ENCODE data around the gene PHTF2.
"Not testable (repeated sequence)": the region's sequence is repeated elsewhere in the genome, so short reads cannot be mapped to it uniquely, and the experiment has no call there.

Gene PHTF2

GRCh38 chr7:77831953-77832352 is 33.4 kb downstream of the PHTF2 start:
- no peak for DNase-seq

DNA sequence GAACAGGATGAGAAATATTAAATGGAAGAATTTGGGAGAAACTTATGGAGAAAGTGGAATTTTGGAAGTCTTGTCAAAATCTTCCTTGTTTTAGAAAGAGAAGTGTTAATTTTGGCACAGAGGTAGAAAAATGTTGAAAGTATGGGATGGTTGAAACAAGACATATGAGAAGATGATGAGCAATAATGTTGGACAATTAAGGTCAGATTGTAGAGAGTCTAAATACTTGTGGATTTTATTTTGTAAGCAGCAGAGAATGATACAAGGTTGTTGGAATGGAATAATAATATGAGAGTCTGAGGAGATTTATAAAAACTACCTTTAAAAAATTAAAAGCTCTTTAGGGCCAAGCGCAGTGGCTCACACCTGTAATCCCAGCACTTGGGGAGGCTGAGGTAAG is 34.6 kb downstream of the PHTF2 start:
- no peak for DNase-seq

- not testable (repeated sequence) for DNase-seq
These were observed 37.9 kb downstream of the PHTF2 start for GRCh38 chr7:77836425-77836824.

GRCh38 chr7:77837275-77837674 is 38.7 kb downstream of the PHTF2 start:
- DNase-seq, result peak; percentile 59 to 69

DNA sequence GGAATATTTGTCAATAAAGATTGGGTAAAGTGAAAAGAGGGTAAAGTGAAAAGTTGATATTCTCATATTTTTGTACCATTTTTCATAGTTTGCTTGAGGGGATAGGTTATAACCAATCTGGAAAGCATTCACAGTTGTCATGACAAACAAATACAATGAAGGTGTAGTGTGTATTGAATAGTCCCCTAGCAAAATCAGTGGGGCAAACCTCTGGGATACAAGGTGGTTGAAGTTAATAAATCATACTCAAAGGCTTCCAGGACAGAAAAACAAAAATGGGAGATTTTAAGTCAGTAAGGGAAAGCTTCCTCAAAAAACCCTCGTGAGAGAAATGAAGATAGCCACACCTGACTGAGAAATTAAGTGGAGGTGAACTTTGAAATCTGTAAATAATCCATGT is 39.4 kb downstream of the PHTF2 start:
- no peak for DNase-seq

- peak; percentile 78 to 90 for DNase-seq
These were observed 40.4 kb downstream of the PHTF2 start for GRCh38 chr7:77838929-77839491.

DNA sequence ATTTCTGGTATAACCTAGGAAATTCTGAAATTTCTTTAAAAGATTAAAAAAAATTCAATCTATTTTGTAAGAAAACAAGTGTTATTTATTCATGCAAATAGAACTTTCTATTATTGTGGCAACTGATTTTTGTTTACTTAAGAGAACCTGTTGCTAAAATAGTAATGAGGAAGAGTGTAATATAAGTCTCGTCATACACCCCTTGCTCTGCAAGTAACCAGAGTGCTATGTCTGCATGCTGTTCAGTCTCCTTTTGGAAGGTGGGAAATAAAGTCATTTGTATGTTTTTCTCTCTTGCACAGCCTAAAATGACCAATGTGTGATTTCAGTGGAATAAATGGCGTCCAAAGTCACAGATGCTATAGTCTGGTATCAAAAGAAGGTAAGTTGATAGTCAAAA is 41.3 kb downstream of the PHTF2 start:
- DNase-seq, result no peak

DNA sequence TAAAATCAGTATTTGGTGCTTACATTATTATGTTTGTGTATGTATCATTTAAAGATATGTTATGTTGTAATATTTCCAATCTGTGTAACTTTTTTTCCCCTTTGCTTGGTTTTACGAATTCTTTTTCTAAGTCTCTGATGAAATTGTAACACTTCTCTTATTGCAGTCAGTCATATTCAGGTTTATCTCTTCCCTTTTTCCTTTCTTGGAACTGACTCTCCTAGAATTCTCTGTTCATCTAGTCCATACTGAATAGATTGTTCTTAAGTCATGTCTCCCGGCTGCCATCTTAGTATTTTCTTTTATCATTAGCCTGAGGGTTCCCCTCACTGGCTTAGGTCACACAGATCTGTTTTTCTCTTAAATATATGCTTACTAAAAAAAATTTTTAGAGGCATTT is 44.6 kb downstream of the PHTF2 start:
- no peak for DNase-seq

GRCh38 chr7:77846317-77847092 is 47.9 kb downstream of the PHTF2 start:
- no peak for DNase-seq

DNA sequence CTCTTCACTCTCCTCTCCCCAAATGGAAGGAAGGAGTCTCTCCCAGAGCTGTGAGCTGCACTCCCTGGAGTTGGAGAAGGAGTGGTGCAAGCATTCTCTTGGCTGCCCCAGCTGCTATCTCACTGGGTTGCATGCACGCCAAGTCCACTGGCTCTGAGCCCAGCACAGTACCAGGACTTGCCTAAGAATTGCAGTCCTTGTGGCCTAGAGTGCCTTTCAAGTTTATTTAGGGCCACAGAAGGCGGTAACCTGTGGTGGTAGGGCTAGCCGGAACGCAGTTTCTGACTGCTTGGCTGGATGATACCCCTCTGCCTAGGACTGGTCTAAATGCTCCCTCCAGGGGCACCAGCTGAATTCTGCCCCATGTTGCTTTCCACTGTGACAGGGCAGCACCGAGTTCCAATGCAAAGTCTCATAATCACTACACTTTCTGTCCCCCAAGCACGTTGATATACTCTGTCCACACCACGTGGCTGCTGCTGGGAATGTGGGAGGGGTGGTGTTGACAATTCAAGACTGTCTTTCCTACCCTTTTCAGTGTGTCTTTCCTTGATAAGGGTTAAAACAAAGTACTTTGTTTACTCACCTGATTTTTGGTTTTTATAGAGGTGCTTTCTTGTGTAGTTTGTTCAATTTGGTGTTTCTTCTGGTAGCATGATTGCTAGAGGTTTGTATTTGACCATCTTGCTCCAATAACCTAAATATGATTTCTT is 57.0 kb downstream of the PHTF2 start:
- no peak for DNase-seq

DNA sequence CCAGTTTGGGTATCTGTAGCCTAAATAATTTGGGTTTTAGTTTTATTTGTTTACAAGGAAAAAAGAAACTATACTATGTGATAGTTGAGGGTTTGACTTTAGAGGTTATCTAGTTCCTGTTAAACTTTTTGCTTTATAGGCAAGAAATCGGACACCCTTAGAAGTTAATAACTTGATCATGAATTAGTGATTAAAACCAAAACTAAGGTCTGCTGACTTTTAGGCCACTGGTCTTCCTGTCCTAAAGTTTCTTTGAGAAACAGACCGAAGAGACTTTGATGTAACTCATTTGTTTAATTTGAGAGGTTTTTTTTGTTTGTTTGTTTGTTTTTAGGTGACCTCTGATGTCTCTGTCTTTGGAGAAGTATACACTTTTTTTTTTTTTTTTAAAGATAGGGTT is 59.7 kb downstream of the PHTF2 start:
- no peak for DNase-seq

DNA sequence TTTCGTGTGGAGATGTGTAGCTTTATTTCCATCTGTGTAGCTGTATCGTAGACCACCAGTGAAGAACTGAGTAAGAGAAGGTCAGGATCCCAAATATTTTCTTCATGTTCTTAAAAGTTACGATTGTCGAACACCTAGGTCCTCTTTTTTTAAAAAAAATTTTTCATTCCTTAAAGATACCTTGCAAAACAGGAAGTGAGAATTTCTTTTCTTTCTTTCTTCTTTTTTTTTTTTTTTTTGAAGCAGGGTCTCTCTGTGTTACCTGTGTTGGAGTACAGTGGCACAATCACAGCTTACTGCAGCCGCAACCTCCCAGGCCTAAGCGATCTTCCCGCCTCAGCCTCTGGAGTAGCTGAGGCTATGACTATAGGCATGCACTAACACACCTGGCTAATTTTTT is 60.8 kb downstream of the PHTF2 start:
- no peak for DNase-seq

DNA sequence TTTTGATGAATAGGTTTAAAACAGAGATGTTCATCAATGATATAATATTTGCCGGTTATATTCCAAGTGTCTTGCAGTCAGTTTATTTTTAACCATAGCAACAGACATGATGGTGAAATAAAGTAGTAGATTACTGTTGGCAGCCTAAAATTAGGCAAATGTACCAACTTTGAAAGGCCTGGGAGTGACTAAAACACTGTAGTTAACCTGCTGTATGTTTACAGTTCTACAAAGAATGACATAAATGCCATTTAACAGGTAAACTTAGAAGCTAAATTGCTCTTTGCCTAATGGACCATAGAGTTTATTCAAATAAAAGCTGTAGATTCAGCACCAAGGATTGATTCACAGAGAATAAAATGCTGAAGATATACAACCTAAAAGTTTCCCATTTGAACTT is 64.1 kb downstream of the PHTF2 start:
- DNase-seq, result peak; percentile 29 to 31

- DNase-seq, result no peak
These were observed 65.3 kb downstream of the PHTF2 start for GRCh38 chr7:77863860-77864259.

DNA sequence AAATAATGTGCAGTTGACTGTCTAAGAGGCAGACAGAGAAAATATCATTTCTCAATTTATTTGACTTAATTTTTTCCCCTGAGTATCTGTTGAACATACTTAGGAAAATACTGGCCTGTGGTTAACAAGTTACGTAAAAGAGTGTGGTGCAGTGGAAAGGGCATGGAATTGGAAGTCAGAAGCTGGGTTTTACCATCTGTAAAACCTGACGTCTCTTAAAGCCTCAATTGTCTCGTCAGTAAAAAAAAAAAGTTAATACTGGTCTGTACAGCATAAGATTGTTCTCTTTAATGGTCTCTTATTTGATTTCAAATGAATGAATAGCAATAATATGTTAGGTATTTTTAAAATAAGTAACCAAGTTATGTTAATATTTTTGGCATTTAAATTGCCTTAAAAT is 67.8 kb downstream of the PHTF2 start:
- DNase-seq, result no peak

DNA sequence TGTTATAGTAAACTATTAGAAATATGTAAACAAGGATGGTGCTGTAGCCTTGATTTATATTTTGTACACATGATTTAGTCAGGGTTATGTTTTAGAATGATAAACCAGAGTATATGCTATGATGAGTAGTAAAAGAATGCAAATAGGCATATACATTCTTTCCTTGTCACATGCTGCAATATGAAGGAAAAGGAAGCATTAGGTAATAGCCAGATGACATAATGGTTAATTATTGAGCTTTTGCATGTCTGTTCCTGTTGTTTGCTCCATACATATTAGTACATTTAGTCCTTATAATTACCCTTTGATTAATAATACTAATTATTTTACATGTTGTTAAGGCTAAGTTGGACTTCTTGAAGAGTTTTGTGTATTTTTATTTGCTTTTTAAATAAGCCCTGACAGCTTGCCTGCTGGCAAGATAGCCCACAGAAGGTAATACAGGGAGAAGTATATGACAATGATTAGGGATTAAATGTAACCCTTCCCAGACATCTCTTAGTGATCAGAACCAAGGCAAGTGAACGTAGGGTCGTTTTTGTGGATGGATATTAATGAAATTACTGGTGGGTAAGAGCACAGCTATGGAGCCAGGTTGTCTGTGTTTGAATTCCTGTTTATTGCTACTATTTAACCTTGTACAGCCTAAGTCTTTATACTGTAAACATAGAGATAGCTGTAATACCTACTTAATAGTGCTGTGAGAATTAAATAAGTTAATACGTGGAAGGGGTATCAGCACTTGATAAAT is 68.4 kb downstream of the PHTF2 start:
- no peak for DNase-seq

- no peak for DNase-seq
These were observed 68.9 kb downstream of the PHTF2 start for GRCh38 chr7:77867537-77867865.

DNA sequence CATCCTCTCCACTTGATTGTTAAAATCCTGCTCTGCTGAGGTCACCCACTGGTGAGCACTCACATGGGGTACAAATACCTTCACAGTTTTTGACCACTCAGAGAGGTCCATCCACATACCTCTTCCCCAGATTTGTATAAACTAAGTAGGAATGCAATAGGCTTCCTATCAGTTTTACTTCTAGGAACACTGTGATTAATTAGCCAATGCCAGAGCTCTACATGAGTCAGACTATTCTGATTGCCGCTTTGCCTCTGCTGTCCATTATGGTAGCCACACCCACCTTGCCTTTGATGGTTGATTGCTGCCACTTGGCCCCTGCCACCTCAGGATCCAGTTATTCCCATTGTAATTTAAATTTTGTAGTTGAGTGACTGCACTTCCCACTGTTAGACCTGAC is 73.7 kb downstream of the PHTF2 start:
- DNase-seq, result not testable (repeated sequence)

DNA sequence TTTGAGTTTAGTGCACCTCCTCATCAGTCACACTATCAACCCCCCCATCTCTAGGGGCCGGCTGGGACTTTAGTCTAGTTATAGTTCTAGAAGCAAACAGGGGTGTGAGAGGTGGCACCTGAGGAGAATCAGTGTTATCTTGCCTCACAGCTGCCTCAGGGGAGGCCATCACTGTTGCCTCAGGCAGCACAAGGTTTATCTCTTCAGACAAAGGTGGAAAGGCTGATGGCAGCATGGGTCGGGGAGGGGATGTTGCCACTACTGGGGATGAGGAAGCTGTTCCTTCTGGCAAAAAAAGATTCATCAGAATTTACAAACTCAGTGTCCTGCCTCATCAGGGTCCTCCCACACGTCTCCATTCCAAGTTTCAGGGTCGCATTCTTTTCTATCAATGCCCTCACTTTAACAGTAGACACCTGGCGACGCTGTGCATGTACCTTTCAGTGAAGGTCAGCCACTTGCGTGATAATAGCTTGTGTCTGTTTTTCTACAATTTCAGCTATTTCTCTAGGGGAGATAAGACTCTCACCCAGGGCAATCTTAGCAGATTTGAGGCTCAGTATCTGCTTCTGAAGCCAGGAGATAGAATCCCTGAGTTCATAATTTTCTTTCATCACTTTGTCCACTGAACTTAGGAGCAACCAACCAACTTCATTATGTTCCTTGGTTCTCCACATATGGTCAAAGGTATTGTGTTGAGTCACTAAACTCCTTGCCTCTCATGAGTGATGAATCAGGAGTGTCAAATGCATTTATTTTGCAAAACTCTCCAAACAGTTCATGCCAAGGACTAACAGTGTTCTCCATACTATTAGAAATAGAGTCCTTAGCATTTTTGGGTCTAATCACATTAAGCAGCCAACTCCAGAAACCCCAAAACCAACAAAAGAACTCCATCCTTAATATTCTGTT is 75.1 kb downstream of the PHTF2 start:
- DNase-seq, result not testable (repeated sequence)

GRCh38 chr7:77877791-77878190 is 79.2 kb downstream of the PHTF2 start:
- DNase-seq, result no peak

DNA sequence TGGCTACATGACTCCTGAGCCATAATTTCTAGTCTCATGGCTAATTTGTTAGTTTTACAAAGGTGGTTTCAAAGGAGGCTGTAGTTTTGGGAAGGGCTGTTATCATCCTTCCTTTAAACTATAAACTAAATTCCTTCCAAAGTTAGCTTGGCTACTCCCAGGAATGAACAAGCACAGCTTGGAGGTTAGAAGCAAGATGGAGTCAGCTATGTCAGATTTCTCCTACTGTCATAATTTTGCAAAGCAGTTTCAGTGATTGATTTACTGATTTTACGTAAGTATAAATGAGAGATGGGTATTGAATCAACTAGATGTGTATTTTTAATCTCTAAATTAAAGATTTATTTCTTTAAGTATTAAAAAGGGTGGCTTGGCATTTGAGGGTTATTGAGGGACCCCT is 79.9 kb downstream of the PHTF2 start:
- DNase-seq, result no peak

- DNase-seq, result no peak
These were observed 80.7 kb downstream of the PHTF2 start for GRCh38 chr7:77879272-77879671.

- no peak for DNase-seq
These were observed 83.3 kb downstream of the PHTF2 start for GRCh38 chr7:77881871-77882270.

Data from NCI-H526 (cell line).